ENCODE data around the gene SCG2.

- no peak for TF ChIP-seq CTCF (IDR thresholded peaks at IDR 0.05 in 8 of 11, conservative IDR thresholded peaks at IDR 0.05 in 3 of 11)
- no peak for TF ChIP-seq POLR2A (IDR thresholded peaks at IDR 0.05)
- no peak for TF ChIP-seq POLR2AphosphoS5 (IDR thresholded peaks at IDR 0.05)
Measured at GRCh38 chr2:223587301-223587700, 14.9 kb downstream of the SCG2 start.

Measured in spleen (tissue), 7 donors.